HL-60 (cell line): ENCODE measurements around the gene HHIP.

Experiments used
- DNase-seq, 2 experiments: peaks; one replicate each; pipeline ENCODE4 v3.0.0-alpha.2; 2010 to 2020; ENCODE audit warnings: low read depth in 1 of 2, low spot score in 1 of 2
- H3K27ac ChIP-seq: fragments of 250-450 bp; sonication (Bioruptor Pico); replicated peaks from 2 replicates; pipeline ENCODE4 v1.5.1; 2020; ENCODE audit warnings: mild to moderate bottlenecking, moderate library complexity
- H3K27me3 ChIP-seq: fragments of 250-450 bp; sonication (Bioruptor Pico); 2 replicates; pipeline ENCODE4 v1.5.1; 2021; ENCODE audit warnings: mild to moderate bottlenecking, moderate library complexity; ENCODE audit not compliant: insufficient read depth, poor library complexity, severe bottlenecking
- H3K4me3 ChIP-seq: replicated peaks from 2 replicates; pipeline ENCODE4 v1.5.1; 2011; ENCODE audit warnings: mild to moderate bottlenecking, control low read depth, low read length; ENCODE audit not compliant: insufficient read depth
- CTCF ChIP-seq: IDR thresholded peaks from one replicate; pipeline ENCODE4 v1.5.1; 2011; ENCODE audit warnings: low read length, control low read depth, inconsistent platforms; ENCODE audit not compliant: insufficient read depth
- GABPA ChIP-seq: IDR thresholded peaks from 2 replicates; pipeline ENCODE4 v1.6.1; 2012; ENCODE audit warnings: low read depth
- POLR2AphosphoS5 ChIP-seq: IDR thresholded peaks from 2 replicates; pipeline ENCODE4 v1.6.1; 2012; ENCODE audit warnings: low read depth
- REST ChIP-seq: IDR thresholded peaks from 2 replicates; pipeline ENCODE4 v1.6.1; 2012; ENCODE audit warnings: low read depth; ENCODE audit not compliant: insufficient replicate concordance
- SPI1 ChIP-seq: IDR thresholded peaks from 2 replicates; pipeline ENCODE4 v1.6.1; 2012; ENCODE audit warnings: low read depth, mild to moderate bottlenecking, borderline replicate concordance

HHIP gene

GRCh38 chr4:144733566-144733965, 87.6 kb downstream of the HHIP start:
- H3K27ac ChIP-seq: no peak overlapping the region
- H3K4me3 ChIP-seq: no peak overlapping the region
- H3K27me3 ChIP-seq: no peaks in the 10 kb centered on the region
- TF ChIP-seq REST (no peak), CTCF (no peak), GABPA (no peak), POLR2AphosphoS5 (no peak), SPI1 (no peak)
- no peak for DNase-seq

- no peak for TF ChIP-seq GABPA
- TF ChIP-seq POLR2AphosphoS5: no peak
- TF ChIP-seq REST: no peak
- TF ChIP-seq CTCF: no peak
- no peak for TF ChIP-seq SPI1
- DNase-seq: no peak
- H3K4me3 ChIP-seq: no peak overlapping the region
- H3K27me3 ChIP-seq: no peaks in the 10 kb centered on the region
- H3K27ac ChIP-seq: no peak overlapping the region
These were observed 88.6 kb downstream of the HHIP start for GRCh38 chr4:144734522-144734921.

GRCh38 chr4:144738649-144739048, 92.7 kb downstream of the HHIP start:
- no peak for TF ChIP-seq CTCF
- Histone ChIP-seq H3K27me3 (no peaks in the 10 kb centered on the region), H3K27ac (no peak overlapping the region), H3K4me3 (no peak overlapping the region)
- DNase-seq: no peak

GRCh38 chr4:144739511-144740033, 93.6 kb downstream of the HHIP start:
- H3K27ac ChIP-seq: no peak overlapping the region
- no peak for DNase-seq
- TF ChIP-seq POLR2AphosphoS5: no peak
- TF ChIP-seq CTCF: no peak
- TF ChIP-seq REST: no peak
- TF ChIP-seq GABPA: no peak
- TF ChIP-seq SPI1: no peak
- no peaks in the 10 kb centered on the region for H3K27me3 ChIP-seq
- H3K4me3 ChIP-seq: no peak overlapping the region
